ENCODE results near the gene PTK7. TPM values are rescaled to one million over a fixed set of nuclear protein-coding genes. Genes with fewer than 3 reads are reported as not detected.

Gene PTK7
- total and polyA plus RNA-seq, 2 donors (not counting 1 experiment from before 2014, with no cell fraction given) = not detected

DNA sequence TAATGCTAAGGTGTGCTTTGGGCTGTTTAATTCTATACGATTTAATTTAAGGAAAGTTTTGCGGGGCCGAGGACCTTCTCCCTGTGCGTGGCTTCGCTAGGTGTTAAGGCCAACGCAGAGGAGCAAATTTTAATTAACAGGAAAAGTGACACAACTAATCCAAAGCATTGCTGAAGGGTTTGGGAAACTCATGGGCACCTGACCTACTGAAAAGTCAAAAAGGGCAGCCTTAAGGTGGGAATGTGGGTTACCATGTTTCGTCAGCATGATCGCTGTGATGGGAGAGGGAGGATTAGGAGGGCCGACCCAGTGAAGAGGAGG, 105.5 kb downstream of the PTK7 start:
- Histone ChIP-seq H3K79me2 (ENCODE audit: control insufficient read depth, insufficient read depth, low read length) (peaks cover 70% of the 10 kb centered on the region), H3K27me3 (replicated peaks in 1 of 4; ENCODE audit: control extremely low read depth in 1 of 4, control insufficient read depth in 3 of 4, insufficient read depth in 4 of 4, low read length in 3 of 4) (no peaks in the 10 kb centered on the region), H3K4me3 (ENCODE audit: control extremely low read depth in 1 of 5, extremely low read depth in 1 of 5, insufficient read depth in 1 of 5, low read depth in 2 of 5, low read length in 4 of 5) (peak overlapping the region; percentile 38 to 90 (median 74)), H3K4me1 (ENCODE audit: control insufficient read depth in 2 of 2, insufficient read depth in 2 of 2, low read length in 2 of 2) (peaks cover 20% of the 10 kb centered on the region in 2 donors), H3K9ac (ENCODE audit: low read length) (peak overlapping the region; percentile 81), H3K36me3 (replicated peaks in 1 of 2; ENCODE audit: control extremely low read depth in 1 of 2, control insufficient read depth in 1 of 2, extremely low read depth in 1 of 2, insufficient read depth in 2 of 2, low read length in 1 of 2) (peaks cover 6 to 44% of the 10 kb centered on the region in 2 experiments), H2AFZ (ENCODE audit: insufficient read depth, low read depth, low read length, poor library complexity, severe bottlenecking) (peak overlapping the region; percentile 87), H3K4me2 (replicated peaks; ENCODE audit: low read depth, low read length, poor library complexity, severe bottlenecking) (peak overlapping the region; percentile 89), H4K20me1 (ENCODE audit: control insufficient read depth, insufficient read depth, low read length, poor library complexity, severe bottlenecking) (no peaks in the 10 kb centered on the region), H3K9me3 (ENCODE audit: control extremely low read depth in 1 of 3, control insufficient read depth in 2 of 3, insufficient read depth in 1 of 3, low read length in 2 of 3) (no peaks in the 10 kb centered on the region), H3K27ac (ENCODE audit: low read length in 2 of 2) (peak overlapping the region; percentile 64 to 87)
- intact Hi-C loops (cut with micrococcal nuclease) = no loop called here
- ChIA-PET POLR2A (interaction anchor here (1.0 to 1.7 kb wide), 2 partner anchors 9 to 161 kb away, joined by 4 to 7 read pairs; no protein-coding TSS in a partner anchor), CTCF (interaction anchor here (0.7 to 1.0 kb wide), 4 partner anchors 9 to 252 kb away, joined by 3 to 8 read pairs (median 4); partner anchors contain the start of genes CNPY3, DNPH1 and SRF)
- no peaks in the 10 kb centered on the region for H3K27me3 Mint-ChIP-seq
- H3K9me3 Mint-ChIP-seq (ENCODE audit: insufficient read depth) = no peaks in the 10 kb centered on the region
- ATAC-seq (ENCODE audit: low read depth) = no peak
- TF ChIP-seq, protein P1, sequence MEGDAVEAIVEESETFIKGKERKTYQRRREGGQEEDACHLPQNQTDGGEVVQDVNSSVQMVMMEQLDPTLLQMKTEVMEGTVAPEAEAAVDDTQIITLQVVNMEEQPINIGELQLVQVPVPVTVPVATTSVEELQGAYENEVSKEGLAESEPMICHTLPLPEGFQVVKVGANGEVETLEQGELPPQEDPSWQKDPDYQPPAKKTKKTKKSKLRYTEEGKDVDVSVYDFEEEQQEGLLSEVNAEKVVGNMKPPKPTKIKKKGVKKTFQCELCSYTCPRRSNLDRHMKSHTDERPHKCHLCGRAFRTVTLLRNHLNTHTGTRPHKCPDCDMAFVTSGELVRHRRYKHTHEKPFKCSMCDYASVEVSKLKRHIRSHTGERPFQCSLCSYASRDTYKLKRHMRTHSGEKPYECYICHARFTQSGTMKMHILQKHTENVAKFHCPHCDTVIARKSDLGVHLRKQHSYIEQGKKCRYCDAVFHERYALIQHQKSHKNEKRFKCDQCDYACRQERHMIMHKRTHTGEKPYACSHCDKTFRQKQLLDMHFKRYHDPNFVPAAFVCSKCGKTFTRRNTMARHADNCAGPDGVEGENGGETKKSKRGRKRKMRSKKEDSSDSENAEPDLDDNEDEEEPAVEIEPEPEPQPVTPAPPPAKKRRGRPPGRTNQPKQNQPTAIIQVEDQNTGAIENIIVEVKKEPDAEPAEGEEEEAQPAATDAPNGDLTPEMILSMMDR (IDR thresholded peaks at IDR 0.05) = no peak
- no peak for TF ChIP-seq EZH2 (IDR thresholded peaks at IDR 0.05; ENCODE audit: borderline replicate concordance, insufficient read depth, low read depth, low read length, poor library complexity, severe bottlenecking)
- DNase-seq = no peak
- 51% methylated on average over 5 of the region's 9 CpGs for WGBS (ENCODE audit: insufficient coverage)
- peaks cover 38% of the 10 kb centered on the region for H3K4me1 Mint-ChIP-seq
- peak overlapping the region; percentile 90 for H3K27ac Mint-ChIP-seq
- peak overlapping the region; percentile 92 for H3K4me3 Mint-ChIP-seq
